DMS 273 treated with DMSO at 0.1 percent for 48 hours (cell line): ENCODE data around the gene ACVR2B.

Source experiments
- DNase-seq: peaks from one replicate; lab custom pipeline; 2025; lab: John Stamatoyannopoulos, UW

The ACVR2B gene

DNA sequence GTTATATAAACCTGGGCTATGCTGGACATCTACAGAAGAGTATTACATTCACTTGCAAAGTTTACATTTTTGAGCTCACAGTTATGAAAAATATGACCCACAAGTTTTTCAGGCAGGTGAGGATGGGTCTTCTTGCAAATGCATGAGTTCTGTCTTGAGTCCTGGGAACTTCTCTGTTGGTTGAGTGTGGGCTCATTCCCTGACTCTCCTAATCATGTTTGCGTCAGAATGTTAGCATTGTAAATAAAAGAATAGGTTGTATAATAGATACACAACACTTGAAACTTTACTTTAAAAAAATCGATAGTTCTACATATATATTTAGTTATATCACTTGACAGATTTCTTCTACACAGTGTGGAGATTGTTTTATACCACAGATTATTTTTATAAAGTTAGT lies 35.3 kb downstream of the ACVR2B start:
- no peak for DNase-seq

DNA sequence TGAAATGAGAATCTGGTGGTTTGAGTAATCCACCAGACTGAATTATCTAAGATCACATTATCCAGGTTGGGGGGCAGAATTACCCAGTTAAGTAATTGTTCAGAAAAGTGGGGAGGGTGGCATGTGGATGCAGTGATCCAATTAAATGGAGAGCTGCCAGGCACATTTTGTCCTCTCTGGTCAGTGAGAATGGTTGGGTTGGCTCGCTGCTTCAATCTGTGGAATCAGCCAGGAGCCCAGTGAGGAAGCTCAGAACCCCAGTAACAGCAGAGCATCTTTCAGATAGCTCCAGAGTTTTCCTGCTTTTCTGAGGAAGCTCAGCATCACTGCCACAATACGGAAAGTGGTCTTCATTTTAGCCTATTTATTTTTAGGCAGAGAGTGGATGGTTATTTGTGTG lies 36.1 kb downstream of the ACVR2B start:
- DNase-seq = no peak

DNA sequence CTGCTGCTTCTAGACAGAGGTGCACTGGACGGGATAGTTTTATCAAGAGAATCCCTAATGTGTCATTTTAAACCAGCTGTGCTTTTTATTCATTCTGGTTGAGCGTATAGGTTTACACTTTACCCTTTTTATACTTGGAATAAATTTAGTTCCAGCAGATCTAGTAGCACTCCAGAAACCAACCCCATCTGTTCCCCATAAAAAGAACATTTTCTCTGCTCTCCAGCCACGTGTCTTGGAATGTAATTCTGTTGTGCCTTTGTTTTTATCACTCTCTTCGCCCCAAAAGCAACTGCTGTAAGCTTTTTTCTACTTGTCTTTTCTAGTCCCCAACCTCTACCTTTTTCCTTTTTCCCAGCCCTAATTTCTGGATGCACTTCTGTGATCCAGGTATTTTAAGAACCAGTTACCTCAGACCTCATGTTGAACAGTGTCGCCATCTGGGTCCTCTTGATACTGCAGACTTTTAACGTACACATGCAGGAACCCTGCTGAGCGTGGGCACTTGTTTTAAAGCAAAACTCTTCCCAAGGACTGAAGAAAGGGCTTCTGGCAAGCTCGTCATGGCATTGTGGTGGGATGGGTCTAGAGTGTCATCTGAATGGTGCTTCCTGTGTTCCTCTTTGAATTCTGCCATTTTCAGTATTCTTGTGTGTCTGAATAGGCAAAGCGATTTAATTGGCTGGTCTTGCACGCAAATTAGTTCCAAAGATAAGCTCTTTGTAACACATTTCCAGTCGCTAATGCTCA lies 36.8 kb downstream of the ACVR2B start:
- peak; percentile 61 for DNase-seq

DNA sequence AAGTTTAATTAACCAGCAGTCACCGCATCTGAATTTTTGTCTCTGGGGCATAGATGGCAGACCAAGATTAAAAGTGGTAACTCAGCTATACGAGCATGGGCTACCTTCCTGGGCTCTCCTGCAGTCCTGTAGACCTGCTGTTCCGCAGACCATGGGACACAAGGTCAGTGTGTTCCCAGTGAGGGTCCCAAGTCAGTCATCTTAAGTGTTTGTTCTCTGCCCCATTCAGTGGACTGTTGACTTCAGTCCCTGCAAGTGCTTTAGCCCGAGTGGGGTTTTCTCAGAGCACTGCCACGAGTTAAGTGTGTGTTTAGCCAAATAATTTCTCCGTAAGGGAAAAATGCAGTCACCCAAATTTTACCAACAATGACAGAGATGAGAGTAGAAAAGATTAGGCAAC lies 37.5 kb downstream of the ACVR2B start:
- no peak for DNase-seq

DNA sequence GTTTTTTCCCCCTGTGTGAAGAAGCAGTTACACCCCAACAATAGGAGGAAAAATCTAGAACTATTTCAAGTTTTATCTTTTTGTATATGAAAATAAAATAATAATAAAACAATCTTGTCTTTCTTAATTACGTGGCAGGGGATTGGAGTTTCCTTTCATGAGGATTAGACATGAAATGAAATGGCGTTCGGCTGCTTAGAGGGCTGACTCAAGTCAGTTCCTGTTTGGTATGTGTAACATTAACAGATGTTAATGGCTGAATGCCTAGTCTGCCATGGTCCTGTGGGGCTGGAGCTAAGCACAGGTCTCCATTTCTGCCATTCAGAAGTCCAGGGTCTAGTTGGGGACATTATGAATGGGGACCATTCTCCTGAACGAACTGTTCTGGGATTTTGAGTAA lies 39.3 kb downstream of the ACVR2B start:
- DNase-seq = peak; percentile 14

DNA sequence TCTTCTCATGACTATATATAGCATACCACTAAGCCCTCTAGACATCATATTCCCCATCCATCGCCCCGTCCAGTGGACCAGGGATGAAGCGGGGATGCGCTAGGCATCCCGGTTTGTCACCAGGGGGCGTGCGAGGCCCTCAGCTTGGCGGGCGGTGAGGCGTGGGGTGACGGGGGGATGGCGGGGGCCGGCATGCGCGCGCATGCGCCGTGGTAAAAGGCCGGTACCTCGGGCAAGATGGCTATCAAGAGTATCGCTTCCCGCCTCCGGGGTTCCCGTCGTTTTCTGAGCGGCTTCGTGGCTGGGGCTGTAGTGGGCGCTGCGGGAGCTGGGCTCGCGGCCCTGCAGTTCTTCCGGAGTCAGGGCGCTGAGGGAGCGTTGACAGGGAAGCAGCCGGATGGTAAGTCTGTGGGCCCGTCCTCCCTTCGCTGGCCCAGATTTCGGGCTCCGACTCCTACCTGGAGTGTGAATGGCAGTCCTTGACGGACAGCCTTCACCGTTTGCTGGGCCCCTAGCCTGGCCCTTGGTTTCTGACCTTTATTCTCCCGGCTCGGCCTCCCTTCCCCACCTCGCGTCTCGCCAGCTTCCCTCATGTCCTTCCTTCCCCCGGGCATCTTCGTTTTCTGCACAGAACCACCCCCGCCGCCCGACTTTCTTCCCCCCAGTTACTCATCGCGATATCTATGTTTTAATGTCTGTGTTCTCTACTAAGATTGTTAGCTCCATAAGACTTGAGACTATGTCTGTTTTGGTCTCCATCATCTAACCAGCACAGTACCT lies 42.6 kb downstream of the ACVR2B start, which contains the start of gene EXOG:
EXOG (plus strand) TSS at position 210 of the 780 bp plus-strand sequence; CDS start at position 238, 28 bp downstream.
- DNase-seq = peak; percentile 57

DNA sequence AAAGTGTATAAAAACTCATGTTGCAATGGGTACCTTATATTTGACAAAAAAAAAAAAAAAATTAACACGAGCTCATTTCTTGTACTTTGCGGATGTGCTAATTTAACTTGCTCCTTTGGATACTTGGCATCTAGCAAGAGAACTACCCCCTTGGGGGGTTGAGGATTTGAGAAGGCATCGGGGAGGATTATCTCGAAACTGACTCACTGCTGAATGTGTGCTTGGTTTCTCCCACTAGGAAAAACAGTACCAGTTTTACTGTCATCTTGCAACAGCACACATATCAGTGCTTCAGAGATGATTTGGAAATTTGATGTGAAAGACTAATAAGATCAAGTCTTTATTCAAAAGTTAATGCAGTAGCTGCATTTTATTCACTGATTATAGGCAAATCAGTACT lies 43.3 kb downstream of the ACVR2B start:
- DNase-seq = no peak

DNA sequence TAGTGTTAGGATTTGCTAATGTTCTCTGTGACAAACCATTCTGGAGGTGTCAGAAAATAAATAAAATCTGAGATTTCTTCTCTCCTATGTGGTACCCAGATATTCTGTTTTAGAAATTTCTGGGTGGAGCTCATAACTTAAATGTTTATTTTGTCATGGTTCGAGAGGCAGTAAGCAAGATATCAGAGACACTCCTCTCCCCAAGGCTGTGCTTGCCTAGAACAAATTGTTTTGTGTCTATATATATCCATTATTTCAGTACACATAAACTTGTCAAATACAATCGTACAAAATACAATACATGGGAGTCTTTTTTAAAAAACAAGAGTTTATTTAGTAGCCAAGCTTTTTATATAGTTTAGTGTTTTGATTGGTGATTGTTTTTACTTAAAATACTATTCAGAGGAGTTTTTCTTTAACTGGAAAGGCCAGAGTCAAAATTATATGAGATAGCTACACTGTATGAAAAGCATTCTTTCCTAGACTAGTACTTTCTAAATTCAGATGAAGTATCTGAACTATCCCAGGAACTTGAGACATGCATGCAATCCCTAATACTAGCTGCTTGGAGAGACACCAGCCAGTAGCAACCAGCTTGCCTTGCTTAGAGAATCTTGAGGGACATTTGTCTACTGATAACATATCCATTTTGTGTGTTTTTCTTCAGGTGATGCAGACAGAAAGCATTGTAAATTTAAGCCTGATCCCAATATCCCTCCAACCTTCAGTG lies 47.2 kb downstream of the ACVR2B start:
- no peak for DNase-seq

DNA sequence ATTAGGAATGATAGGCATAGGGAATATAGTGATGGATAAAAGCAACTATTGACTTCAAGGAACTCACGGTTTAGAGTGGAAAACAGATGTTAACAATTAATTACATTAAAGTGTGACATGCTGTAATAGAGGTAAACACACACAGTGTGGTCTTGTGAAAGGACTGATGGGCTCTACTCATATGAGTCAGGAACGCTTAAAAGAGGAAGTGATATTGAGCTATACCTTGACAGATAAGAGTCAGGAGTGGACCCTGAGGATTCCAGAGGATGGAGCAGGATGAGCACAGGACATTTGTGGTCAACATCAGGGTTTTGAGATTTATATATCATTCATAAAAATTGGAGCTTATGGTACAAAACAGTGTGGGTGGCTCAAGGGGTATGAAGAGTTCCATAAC lies 53.4 kb downstream of the ACVR2B start:
- DNase-seq = no peak

DNA sequence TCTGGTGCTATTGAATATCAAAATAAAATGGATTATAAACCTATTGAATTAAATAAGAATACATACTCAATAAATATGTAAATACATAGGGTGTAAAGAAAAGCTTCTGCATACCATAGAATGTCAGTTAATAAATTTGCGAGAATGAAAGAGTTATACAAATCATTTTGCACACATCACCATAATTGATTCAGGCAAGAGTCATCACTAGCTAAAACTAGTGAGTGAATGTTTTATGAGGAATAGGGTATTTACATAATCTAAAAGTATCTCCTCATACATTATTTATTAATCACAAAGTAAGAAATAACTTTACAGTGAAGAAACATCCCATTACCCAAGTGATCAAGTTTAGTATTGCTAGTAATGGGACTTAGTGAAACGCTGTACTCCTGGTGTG lies 56.0 kb downstream of the ACVR2B start:
- no peak for DNase-seq

DNA sequence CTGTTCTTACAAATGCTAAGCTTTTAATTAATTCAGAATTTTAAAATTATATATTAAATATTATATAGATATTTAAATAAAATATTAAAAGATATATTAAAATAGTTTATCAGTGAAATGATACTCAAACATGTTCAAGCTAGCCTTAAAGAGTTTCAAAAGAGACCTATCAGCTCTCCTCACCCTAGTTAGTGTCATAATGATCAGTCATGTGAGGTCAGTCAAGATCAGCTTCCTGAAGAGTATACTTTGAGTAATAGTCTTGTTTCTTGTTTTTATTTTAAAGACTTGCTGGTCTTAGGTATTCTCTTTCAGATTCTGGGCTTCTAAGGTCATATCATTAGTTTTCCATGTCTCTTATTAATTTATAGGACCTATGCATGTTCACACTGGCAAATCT lies 56.9 kb downstream of the ACVR2B start:
- no peak for DNase-seq

DNA sequence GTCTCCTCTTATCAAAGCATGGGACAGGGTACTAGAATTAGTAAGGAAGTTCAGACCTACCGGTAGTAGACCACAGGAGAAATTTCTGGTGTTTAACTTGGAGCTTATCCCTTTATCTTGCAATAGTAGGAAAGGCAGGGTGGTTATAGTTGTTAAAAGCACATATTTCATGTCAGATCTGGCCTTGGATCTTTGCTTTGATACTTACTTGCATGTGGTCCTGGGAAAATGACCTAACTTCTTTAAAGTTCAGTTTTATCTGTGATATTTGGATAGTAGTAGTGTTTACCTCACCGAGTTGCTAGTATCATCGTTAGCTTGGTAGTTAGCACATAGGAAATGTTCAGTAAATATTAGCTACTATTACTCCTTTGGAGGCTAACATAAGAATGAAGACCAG lies 57.9 kb downstream of the ACVR2B start:
- no peak for DNase-seq

DNA sequence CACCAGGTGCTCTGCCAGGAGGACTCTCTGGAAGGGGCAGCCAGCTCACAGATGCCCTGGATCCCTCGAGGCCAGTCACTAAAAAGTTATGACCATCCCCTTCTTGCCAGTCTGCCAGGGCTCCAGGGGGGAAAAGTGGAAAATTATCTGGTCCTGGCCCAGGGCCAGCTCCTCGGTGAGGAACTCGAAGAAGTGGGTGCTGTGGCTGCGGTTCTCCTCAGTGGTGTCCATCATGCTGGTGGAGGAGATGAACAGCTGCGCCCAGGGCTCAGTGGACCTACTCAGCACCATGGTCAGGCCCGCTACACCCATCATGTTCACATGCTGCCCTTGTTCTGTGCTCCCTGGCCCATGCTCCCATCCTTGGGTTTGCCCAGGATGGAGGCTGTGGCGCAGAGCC lies 61.7 kb downstream of the ACVR2B start:
- no peak for DNase-seq

DNA sequence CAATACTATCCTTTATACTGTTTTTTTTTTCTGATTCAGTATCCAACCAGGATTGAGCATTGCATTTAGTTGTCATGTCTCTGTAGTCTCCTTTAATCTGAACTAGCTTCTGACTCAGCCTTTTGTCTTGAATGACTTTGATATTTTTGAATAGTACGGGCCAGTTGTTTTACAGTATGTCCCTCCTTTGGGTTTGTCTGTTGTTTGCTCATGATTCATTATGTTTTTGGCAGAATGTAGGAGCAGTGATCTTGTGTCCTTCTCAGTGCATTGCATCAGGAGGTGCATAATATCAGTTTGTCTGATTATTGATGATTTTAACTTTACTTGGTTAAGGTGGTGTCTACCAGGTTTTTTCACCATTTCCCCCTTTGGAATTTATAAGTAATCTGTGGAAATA lies 63.0 kb downstream of the ACVR2B start:
- no peak for DNase-seq

DNA sequence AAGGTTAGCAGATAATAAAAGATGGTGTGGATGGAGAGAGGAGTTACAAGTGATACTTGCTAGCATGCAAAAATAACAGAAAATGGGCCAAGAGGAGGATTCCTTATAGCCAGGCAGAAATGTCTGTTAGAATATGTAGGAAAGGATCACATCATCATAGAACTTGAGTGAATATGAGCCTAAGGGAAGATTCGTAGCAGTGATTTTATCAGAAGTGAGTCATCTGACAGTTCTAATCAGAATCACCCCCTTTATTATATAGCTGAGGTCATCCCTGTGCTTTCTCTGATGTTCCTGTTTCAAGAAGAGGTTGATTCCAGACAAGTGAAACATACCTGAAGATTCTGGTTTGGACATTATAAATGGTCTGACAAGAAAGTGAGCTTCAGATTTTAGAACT lies 65.3 kb downstream of the ACVR2B start:
- no peak for DNase-seq

DNA sequence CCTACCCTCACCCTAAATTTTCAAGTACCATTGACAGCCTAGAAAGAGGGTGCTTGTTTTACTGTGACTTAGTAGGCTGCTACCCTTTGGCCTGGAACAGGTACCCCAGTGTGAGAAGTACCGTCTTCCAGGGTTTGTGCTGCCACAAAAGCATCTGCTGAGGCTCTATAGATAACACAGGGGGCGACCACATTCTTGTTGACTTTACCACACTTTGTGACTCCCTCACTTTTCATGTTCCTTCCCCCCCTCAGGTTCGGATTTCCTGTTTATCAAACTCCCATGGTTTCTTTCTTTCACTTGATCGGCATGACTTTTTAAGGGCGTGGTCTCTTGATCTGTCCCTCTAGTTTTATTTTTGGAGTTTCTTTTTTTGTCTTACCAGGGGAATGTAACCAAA lies 66.0 kb downstream of the ACVR2B start:
- DNase-seq = no peak

DNA sequence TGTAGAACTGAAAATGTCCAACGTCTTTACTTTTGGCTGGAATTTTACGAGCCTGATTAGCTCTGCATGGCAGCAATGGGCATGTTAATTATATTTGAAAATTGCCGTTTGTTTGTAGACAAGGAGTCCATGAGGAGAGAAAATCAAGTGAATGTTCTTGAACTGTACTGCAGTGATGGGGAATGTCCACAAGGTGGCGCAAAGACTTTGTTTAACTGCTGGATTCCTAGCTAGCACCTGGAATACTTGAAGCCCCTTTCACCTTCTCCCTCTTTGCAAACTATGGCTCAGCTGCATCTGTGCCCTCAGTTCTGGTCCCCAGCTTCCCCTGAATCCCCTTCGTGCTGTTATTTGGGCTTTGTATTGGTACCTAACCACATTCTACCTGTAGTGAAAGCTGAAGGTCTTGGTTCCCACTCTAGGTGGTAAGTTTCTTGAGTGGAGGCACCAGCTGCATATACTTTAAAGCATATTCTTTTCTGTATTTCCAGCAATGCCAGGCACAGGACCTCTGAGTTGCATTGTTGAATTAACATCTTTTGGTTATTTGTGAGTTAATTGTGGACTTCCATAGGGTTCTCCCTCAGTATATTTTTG lies 67.8 kb downstream of the ACVR2B start:
- peak; percentile 2 for DNase-seq

DNA sequence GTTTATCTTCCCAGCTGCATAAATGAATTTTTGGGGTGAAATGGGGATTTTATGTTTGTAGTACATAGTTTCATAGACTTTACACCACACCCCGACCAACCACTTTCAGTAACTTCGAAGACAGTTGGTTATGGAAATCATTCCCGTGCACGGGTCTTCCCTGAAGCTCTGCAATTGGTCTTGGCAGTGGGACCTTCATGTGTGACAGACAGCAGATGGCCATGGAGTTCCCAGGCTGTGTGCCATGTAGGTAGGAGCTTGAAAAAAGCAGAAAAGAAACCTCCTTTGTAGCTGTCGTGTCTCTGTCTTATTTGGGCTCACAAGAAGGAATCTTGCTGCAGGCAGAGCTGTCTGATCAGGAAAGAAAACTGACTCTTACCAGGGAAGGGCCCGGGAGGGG lies 68.3 kb downstream of the ACVR2B start:
- no peak for DNase-seq

DNA sequence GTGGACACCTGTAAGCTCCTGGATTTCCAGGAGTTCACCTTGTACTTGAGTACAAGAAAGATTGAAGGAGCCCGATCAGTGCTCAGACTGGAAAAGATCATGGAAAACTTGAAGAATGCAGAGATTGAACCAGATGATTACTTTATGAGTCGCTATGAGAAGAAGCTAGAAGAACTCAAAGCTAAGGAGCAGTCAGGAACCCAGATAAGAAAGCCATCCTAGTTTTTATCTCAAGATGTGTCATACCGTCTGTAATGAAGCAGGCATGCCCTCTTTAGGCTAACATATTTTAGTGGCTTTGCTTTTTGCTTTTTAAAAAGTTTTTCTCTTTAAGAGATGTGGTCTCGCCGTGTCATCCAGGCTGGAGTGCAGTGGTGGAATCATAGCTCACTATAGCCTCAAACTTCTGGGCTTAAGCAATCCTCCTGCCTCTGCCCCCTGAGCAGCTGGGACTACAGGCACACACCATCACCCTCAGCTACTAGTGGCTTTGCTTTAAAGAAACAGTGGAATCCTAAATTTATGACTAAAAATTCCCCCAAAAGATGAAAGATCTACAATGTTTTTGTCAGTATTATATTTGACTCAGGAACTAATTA lies 70.5 kb downstream of the ACVR2B start:
- no peak for DNase-seq

DNA sequence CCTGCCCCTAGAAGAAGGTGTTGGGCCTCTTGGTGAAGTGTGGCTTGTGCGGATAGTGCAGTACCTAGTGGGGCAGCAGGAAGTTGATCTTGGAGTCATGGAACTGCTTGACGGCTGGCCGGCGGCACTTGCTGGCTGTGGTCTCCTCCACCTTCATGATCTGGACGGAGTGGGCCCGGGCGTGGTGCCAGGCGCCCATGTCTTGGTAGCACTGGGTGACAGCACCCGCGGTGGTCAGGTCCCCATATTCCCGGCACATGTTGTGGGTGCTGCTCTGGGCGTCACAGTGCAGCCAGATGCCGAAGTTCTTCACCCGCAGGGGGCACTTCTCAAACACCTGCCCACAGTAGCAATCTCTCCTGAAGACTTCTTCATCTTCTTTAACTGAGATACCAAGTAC lies 73.1 kb downstream of the ACVR2B start:
- DNase-seq = no peak

DNA sequence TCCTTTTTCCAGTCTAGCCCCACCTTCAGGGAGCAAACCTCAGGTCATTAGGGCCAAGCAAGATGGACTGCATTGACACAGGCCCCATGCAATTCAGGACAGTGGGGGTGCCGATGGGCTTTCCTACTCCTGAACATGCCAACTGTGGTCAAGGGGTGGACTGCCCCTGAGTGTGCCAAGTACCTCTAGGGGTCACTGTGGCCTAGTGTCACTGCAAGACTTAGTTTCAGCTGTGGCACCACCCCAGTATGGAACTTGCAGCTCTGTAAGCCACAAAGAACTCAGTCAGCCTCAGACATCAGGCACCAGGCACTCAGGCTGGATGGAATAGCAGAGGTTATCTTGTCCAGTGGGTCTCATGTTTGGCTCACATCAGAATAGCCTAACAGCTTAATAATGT lies 74.8 kb downstream of the ACVR2B start:
- no peak for DNase-seq

DNA sequence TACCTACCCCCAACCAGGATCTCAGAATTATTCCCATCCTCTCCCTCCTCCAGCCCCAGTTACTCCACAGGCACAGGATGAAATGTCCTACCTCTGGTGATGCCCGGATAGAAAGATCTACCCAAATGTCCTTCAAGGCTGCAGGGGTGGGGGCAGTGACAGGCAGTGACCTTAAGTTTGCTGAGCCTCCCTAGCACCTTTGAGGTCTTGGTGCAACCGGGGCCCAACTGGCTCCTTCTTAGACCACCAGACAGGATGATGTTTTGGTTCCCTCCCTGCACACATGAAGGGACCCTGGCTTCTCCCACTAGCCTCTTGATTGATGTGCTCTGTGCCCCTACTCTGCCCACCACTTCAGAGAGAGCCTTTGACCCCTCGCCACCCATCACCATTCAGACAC lies 78.8 kb downstream of the ACVR2B start:
- DNase-seq = no peak
